ENCODE results near the gene ARAP3.

ARAP3 gene

DNA sequence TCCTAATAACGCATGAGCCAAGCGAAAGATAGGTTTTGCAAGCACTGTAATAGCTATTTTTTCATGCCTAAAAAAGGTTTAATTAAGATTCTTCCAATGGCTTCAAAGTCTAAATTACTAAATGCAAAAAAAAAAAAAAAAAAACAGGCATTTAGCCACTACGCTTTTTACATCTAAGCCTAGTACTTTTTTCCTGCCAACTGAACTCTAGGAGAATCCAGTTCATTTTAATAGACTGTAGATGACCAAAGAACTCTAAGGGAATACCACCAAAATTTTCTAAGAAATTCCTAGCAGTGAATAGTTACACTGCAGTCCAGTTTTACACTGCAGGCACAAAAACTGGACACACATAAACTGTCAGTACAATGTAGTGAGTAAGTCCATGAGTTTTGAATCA is 73.0 kb downstream of the ARAP3 start:
- DNase-seq: no peak

DNA sequence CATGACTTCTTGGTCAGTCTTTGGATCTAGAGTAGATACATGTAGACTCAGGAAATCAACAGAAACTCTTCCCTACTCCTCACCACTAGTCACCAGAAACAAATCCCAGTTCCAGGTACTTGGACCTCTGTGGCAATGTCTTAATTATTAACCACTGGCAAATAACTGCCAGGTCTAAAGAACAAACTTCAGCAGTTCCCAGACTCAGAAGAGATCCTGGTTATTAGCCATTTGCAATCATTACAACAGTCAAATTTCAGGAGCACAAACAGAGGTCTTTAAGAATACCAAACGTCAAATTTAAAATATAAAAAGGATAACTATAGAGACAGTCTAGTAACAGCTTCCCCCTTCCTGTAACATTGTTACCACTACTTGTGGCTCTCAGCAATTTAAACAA is 73.5 kb downstream of the ARAP3 start:
- DNase-seq: no peak

DNA sequence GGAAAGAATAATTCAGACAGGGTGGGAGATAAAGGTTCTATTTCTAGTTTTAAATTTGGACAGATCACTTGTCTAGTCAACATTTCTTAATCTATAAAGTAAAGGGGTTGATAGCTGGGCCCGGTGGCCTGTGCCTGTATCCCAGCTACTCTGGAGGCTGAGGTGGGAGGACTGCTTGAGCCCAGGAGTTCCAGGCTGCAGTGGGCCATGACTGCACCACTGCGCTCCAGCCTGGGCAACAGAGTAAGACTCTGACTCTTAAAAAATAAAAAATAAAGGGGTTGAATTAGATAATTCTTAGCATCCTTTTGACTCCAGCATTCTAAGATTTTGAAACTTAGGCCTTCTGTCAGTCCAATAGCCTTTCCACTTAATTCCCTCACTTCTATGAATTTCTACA is 74.0 kb downstream of the ARAP3 start:
- no peak for DNase-seq

DNA sequence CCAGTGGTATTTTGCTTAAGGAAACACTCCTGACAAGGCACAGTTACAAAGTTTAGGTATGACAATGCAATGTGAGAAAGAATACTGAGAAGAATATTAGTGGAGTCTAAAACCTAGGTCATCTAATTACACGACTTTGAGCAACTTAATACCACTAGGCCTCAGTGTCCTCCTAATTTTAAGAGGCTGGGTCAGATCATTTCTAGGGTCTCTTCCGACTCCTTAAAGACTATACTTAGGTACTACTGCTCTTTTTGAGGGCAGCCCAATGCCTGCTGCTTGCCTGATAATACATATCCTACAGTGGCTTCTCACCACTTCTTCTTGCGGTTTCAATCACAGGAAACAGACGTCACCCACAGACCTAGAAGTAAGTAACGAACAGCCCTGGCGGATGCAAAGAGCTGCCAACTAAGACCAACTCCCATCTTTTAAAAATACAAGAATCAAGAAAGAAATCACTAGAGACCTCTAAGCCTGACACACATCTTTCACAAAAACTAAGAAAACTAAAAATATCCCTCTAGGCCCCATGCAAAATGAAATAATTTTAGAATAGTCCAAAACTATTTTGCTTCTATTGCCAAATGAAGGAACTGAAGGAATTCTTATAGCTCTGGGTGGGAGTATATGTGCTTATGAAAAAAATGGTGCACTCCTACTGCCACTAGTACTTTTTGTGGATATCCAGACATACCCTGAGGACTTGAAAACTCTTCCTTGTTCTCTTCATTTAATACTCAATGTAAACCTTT is 76.3 kb downstream of the ARAP3 start:
- DNase-seq: no peak

DNA sequence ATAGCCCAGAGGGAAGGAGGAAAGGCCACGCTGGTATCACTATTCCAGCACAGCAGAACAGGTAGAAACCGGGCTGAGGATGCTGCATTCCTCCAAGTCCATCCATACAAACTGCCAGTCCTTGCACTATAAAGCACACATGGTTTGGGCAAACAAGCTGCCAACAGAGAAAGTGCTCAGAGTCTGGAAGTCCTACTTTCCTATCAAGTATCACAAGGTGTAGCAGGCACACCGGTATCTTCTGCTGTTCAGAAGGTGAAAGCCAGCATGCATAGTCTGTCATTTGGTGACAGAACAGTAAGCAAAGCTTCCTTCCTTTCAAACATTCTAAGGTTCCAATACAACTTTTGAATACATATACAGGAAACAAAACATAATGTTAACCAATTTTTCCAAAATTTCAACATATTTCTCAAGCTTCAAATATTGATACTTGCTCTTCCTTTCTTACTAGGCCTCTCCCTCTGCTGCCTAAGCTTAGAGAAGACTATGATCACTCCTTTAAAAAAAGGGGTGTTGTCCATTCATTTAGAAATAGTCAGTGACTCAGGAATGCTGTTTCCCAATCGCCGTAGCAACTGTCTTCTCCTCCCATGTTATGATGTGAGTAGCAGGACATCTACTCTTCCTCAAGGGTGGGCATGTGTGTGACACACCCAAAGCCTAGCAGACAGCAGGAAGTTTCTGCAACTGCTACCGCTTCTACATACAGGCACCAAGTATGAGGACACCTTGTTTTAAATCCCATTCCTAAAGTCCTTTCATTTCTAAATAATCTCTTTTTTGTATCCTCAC is 77.9 kb downstream of the ARAP3 start:
- DNase-seq: peak; percentile 86

Data from islet precursor cell (in vitro differentiated cells).